G401.6 (cell line): ENCODE measurements around the gene MAML1.
A peak's percentile ranks its signal among the peaks of the same experiment; 100 is the strongest.
"Not testable (repeated sequence)": the region's sequence is repeated elsewhere in the genome, so short reads cannot be mapped to it uniquely, and the experiment has no call there.

ENCODE experiments used
- FAIRE-seq: peaks from 2 replicates; lab custom pipeline; 2012; peaks lifted over from hg19 to GRCh38; lab: Jason Lieb, UNC

Gene MAML1

GRCh38 chr5:179732412-179732917 lies at the start of gene MAML1:
TSS of gene MAML1 (plus strand) at chr5:179732822. CDS start at chr5:179733113, 291 bp downstream.
- peak; percentile 98 for FAIRE-seq

DNA sequence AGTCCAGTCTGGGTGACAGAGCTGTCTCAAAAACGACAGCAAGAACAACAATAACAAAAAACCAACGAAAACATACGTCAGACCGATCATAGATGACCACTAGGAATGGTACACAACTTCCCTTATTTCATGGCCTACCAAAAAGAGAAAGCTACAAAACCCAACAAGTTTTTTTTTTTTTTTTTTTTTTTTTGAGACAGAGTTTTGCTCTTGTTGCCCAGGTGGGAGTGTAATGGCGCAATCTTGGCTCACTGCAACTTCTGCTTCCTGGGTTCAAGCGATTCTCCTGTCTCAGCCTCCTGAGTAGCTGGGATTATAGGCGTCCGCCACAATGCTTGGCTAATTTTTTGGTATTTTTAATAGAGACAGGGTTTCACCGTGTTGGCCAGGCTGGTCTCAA lies 43.4 kb upstream of the MAML1 start:
- FAIRE-seq: not testable (repeated sequence)

DNA sequence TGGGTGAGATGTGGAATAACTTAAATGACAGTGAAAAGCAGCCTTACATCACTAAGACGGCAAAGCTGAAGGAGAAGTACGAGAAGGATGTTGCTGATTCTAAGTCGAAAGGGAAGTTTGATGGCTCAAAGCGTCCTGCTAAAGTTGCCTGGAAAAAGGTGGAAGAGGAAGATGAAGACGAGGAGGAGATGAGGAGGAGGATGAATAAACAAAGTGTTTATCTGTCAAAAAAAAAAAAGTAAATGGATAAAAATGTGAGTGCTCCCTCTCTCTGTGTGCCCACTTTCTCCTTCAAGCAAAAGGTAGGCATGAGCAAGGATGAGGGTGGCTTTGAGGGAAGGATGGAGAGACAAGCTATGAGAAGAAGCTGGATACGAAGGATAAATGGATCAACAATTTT lies 38.1 kb upstream of the MAML1 start:
- no peak for FAIRE-seq

DNA sequence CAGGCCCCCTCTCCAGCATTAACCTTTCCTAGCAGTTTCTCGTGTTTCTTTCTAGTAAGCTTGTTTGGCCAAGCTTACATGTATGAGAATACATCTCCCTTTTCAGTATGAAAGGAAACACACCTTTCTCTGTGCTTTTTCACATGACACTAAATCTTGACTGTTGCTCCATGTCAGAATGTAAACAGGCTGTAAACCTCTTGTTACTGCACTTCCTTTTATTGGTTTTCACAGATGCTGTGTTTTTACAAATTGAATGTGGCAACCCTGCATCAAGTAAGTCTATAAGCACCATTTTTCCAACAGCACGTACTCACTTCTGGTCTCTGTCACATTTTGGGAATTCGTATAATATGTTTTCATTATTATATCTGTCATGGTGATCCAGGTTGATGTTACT lies 36.0 kb upstream of the MAML1 start:
- no peak for FAIRE-seq

DNA sequence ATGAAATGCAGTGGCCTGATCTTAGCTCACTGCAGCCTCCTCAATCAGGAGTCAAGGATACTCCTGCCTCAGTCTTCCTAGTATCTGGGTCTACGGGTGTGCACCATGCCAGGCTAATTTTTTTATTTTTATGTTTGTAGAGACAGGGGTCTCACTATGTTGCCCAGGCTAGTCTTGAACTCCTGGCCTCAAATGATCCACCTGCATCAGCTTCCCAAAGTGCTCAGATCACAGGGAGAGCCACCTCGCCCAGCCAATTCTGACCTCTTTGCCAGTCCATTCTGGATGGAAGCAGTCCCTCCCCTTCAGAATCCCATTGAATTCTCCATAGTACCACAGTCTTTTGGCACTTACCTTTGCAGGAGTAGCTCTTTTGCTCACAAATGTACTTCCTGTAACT lies 35.5 kb upstream of the MAML1 start:
- FAIRE-seq: no peak

GRCh38 chr5:179697543-179697942 lies 35.1 kb upstream of the MAML1 start:
- FAIRE-seq: not testable (repeated sequence)

GRCh38 chr5:179697993-179698934 lies 34.4 kb upstream of the MAML1 start:
- peak; percentile 86 for FAIRE-seq

DNA sequence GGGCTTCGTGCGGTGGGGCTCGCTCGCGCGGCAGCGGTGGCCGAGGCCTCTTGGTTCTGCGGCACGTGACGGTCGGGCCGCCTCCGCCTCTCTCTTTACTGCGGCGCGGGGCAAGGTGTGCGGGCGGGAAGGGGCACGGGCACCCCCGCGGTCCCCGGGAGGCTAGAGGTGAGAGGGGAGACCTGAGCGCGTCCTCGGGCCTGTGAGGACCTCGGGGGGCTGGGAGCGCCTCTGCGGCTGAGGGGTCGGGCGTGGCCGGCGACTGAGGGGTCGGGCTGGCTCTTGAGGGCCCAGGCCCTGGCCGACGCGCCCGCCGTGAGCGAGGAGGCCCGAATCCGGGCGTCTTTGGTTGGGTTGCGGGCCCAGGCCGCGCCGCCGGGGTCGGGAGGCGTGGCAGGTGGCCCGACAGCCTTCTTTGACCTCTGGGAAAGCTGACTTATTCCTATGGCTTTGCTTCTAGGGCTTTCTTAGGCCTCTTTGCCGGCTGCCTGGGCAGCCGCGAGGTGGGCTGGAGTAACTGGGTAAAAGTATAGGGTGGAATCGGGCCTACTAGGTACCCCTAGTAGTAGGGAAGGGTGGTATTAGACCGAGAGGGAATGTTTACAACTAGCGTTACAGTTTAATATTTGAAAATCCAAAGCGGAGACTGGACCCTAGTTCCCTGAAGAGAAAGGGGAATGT lies 33.5 kb upstream of the MAML1 start, which contains the start of gene CANX:
Gene CANX (plus strand): TSS at position 33 of the 681 bp plus-strand sequence. CDS start 6,715 bp downstream, outside the sequence.
- FAIRE-seq: no peak

DNA sequence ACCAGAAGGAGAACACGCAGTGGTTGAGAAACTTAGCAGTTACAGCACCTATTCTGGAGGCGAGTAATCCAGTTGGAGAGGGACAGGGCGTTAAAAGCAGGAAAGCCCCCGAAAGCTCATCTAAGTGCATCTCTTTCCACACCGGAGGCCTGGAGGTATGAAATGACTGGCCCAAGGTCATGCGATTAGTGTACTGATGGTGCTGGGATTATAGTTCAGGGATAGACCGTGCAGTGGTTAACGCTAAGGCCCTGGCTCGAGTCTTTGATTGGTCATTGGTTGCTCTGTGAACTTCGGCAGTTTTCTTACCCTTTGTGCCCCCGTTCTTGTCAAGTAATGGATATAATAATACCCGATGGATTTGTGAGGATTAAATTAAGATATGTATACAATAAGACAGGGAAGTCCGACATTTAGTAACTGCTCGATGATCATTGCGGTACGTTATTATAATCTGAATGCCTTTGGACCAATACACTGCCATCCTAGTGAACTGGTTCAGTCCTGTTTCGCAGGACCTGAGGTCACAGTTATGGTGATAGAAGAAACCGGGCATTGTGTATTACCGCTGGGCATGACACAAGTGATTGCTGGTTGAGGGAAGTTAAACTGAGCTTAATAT lies 32.9 kb upstream of the MAML1 start:
- no peak for FAIRE-seq

DNA sequence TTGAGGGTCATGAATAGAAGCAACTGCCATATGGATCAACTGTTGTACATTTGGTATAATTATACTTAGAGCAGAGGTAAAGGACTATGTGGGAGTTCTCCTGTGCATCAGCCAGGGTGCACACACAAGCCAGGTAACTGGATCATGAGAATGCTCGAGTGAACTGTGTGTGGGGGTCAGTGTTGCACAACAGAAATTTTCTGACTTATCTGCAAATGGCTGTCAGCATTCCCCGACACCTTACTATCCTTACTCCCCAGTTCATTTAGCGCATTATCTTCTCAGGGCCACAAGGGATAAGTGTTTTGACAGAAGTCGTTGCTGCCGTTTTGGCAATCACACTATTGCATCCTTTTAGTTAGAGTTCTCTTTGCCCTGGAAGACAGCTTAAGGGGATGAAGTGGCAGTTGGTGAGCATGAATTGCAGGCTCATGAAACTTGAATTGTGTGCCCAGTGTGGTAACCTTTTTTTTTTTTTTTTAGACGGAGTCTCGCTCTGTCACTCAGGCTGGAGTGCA lies 32.2 kb upstream of the MAML1 start:
- FAIRE-seq: no peak

DNA sequence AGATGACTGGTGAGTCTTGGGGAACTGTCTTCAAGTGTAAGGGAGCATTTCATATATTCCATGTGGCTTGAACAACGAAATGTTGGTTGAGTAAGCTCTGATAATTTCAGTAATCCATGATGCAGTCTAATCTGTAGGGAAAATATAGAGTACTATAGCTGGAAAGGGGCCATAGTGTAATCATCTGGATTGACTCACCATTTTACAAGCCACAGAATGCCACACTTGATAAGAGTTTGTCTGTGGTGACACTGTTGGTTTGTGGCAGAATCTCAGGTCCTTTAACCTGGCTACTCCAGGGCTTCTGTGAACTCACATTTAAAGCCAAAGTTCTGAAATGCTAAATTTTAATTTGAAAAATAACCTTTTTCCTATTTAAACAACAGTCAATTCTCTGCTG lies 16.3 kb upstream of the MAML1 start:
- no peak for FAIRE-seq

GRCh38 chr5:179720222-179720621 lies 12.4 kb upstream of the MAML1 start:
- no peak for FAIRE-seq

DNA sequence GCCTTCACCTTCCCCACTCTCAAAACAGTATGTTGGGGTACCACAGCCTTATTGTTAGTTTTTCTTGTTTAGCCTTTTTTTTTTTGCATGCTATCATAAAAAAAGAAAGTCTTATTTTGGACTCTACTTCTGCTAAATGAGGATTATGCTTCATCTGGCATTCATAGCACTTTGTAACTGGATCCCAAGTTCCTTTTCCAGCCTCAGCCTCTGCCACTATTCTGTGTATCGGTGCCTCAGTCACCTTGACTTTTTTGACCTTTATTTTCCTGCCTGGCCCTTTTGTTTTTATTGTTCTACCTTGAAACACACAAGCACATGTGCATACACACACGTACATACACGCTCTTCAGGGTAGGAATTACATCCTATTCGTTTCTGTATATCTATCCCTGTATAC lies 8.5 kb upstream of the MAML1 start:
- no peak for FAIRE-seq

DNA sequence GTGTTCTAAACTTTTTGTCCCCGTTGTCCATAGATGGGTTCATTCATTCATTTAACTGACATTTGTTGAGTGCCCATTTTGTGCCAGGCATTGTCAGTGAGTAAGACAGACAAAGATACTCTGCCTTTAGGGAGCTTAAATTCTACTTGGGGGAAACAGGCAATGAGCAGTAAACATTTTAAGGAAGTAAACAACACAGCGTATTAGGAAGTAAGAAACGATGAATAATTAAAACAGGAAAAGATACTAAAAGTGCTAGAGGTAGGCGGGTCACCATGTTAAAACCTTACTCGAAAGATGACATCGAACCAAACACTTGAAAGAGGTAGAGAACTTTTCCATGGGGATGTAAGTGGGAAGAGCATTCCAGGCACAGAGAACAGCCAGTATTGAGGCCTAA lies 5.5 kb upstream of the MAML1 start:
- no peak for FAIRE-seq

GRCh38 chr5:179729303-179729702 lies 3.3 kb upstream of the MAML1 start:
- FAIRE-seq: no peak

DNA sequence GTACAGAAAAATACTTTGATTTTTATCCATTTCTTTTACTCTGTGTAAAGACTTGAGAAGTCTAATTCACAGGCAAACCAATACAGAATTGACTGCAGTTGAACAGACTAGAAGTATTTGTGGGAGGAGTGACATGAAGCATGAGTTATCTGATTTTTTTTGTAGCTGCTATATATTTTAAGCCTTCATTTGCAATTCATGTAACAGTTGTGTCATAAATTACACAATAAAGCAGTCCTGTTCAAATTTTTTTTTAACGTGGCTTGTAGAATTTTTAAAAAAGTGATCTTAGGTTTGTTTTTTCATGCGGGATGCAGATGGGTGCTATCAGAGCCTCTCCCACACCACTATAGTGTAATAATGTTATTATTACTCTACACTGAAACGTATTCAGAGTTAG lies 2.9 kb upstream of the MAML1 start:
- FAIRE-seq: peak; percentile 65

- FAIRE-seq: no peak
Measured at GRCh38 chr5:179730356-179730755, 2.3 kb upstream of the MAML1 start.

- peak; percentile 50 for FAIRE-seq
Measured at GRCh38 chr5:179730852-179731251, 1.8 kb upstream of the MAML1 start.

- FAIRE-seq: no peak
Measured at GRCh38 chr5:179731791-179732411, 721 bp upstream of the MAML1 start.

GRCh38 chr5:179732918-179733771 lies 523 bp downstream of the MAML1 start:
- no peak for FAIRE-seq

DNA sequence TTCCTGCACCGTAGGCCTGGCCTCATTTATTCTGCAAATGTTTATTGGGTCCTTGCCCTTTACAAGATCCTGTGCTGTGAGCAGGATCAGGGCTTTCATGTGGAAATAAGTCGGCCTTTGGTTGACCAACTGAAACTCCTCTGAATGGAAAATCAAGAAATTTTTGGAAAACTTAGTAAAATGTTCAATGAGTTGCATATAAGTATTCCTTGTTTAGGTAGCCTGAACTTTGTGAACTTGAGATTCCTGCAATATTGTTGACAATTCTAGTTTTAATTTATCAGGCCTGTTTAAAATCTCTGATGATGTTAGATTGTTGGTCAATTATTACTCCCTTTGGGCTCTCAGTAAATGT lies 1.1 kb downstream of the MAML1 start:
- FAIRE-seq: no peak
